ENCODE data around the gene OAF.

DNA sequence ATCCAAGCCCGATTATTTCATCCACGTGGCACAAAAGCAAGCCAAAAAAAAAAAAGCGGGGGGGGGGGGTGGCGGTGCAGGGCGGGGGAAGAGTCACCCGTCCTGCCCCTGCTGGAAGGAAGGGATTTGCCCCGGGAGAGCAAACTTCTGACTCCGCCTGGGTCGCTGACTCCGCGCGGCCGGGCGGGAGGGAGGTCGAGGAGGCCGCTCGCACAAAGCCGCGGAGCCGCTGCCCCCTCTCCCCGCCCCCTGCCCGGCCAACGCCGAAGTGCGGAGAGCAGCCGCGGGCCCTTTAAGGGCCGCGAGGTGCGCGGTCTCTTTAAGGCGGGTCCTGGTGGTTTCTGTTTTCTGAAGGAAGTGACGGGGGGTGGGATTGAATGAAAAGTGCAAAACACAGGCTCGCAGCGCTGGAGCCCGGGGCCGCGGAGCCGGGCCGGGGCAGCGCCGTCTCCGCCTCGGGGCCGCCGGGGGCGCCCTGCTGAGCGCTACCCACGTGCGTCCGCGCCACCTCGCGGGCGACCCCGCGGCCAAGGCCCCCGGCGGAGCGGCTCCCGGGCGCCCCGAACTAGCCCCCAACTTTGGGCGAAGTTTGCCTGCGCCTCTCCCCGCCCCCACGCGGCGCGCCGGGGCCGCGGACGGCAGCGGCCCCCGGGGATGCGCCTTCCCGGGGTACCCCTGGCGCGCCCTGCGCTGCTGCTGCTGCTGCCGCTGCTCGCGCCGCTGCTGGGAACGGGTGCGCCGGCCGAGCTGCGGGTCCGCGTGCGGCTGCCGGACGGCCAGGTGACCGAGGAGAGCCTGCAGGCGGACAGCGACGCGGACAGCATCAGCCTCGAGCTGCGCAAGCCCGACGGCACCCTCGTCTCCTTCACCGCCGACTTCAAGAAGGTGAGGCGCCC lies at the start of gene OAF:
- TF ChIP-seq, protein P1, sequence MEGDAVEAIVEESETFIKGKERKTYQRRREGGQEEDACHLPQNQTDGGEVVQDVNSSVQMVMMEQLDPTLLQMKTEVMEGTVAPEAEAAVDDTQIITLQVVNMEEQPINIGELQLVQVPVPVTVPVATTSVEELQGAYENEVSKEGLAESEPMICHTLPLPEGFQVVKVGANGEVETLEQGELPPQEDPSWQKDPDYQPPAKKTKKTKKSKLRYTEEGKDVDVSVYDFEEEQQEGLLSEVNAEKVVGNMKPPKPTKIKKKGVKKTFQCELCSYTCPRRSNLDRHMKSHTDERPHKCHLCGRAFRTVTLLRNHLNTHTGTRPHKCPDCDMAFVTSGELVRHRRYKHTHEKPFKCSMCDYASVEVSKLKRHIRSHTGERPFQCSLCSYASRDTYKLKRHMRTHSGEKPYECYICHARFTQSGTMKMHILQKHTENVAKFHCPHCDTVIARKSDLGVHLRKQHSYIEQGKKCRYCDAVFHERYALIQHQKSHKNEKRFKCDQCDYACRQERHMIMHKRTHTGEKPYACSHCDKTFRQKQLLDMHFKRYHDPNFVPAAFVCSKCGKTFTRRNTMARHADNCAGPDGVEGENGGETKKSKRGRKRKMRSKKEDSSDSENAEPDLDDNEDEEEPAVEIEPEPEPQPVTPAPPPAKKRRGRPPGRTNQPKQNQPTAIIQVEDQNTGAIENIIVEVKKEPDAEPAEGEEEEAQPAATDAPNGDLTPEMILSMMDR (IDR thresholded peaks at IDR 0.05; ENCODE audit: borderline replicate concordance, extremely low read depth, low read length, poor library complexity, severe bottlenecking): peak; percentile 43
- TF ChIP-seq EZH2 (IDR thresholded peaks at IDR 0.05; ENCODE audit: borderline replicate concordance, low read depth, low read length, severe bottlenecking): no peak

Measured in DND-41 (cell line).